CD4-positive, alpha-beta memory T cell (primary cell): ENCODE data around the gene NDRG4. TPM values are rescaled to one million over a fixed set of nuclear protein-coding genes. Genes with fewer than 3 reads are reported as not detected.
A peak's percentile ranks its signal among the peaks of the same experiment; 100 is the strongest.
"Not testable (repeated sequence)": the region's sequence is repeated elsewhere in the genome, so short reads cannot be mapped to it uniquely, and the experiment has no call there.

ENCODE experiments used
- CTCF ChIA-PET: fragments of 350-600 bp; sonication (Branson Sonifier 250); formaldehyde crosslinking; loops from one replicate; lab custom pipeline; 2021; ENCODE audit warnings: inconsistent platforms; ENCODE audit not compliant: partially characterized antibody; lab: Charles Lee
- POLR2A ChIA-PET: fragments of 350-600 bp; sonication (Branson Sonifier 250); formaldehyde crosslinking; loops from one replicate; lab custom pipeline; 2021; ENCODE audit not compliant: partially characterized antibody; lab: Charles Lee
- DNase-seq, 5 donors: peaks; one replicate each; pipeline versions ENCODE4 v3.0.0 to v3.0.0-alpha.2; 2020 to 2022; ENCODE audit warnings: mixed read lengths in 1 of 5
- H3K27ac ChIP-seq: one replicate; pipeline ENCODE4 v1.7.0; 2013; ENCODE audit warnings: low read depth, low read length
- H3K27me3 ChIP-seq: 2 replicates; pipeline ENCODE4 v1.7.0; 2013; ENCODE audit warnings: mild to moderate bottlenecking, low read length, moderate library complexity; ENCODE audit not compliant: insufficient read depth
- H3K36me3 ChIP-seq: 2 replicates; pipeline ENCODE4 v1.7.0; 2013; ENCODE audit warnings: mild to moderate bottlenecking, low read length, moderate library complexity; ENCODE audit not compliant: insufficient read depth
- H3K4me1 ChIP-seq: 2 replicates; pipeline ENCODE4 v1.7.0; 2013; ENCODE audit warnings: mild to moderate bottlenecking, low read length, moderate library complexity; ENCODE audit not compliant: insufficient read depth
- H3K4me3 ChIP-seq, 2 donors: one replicate each; pipeline ENCODE4 v1.7.0; 2013; ENCODE audit warnings: low read length in 2 of 2, mild to moderate bottlenecking in 1 of 2
- H3K9me3 ChIP-seq, 2 donors: one replicate each; pipeline ENCODE4 v1.7.0; 2013; ENCODE audit warnings: low read length in 2 of 2, control low read depth in 1 of 2; ENCODE audit not compliant: control insufficient read depth in 1 of 2
- H3K27ac Mint-ChIP-seq, 7 donors: one replicate each; pipeline ENCODE4 v1.8.0; 2020 to 2021; ENCODE audit warnings: mixed read lengths in 7 of 7, mild to moderate bottlenecking in 6 of 7, inconsistent platforms in 3 of 7, moderate library complexity in 3 of 7
- H3K27me3 Mint-ChIP-seq, 2 donors: one replicate each; pipeline ENCODE4 v1.8.0; 2020 to 2021; ENCODE audit warnings: mixed read lengths in 2 of 2
- H3K36me3 Mint-ChIP-seq, 2 donors: one replicate each; pipeline ENCODE4 v1.8.0; 2020 to 2021; ENCODE audit warnings: mixed read lengths in 2 of 2, inconsistent platforms in 1 of 2, mild to moderate bottlenecking in 1 of 2
- H3K4me1 Mint-ChIP-seq, 4 donors: one replicate each; pipeline ENCODE4 v1.8.0; 2020 to 2021; ENCODE audit warnings: mixed read lengths in 4 of 4, mild to moderate bottlenecking in 1 of 4
- H3K4me3 Mint-ChIP-seq, 8 donors: one replicate each; pipeline ENCODE4 v1.8.0; 2020 to 2021; ENCODE audit warnings: mixed read lengths in 8 of 8, mild to moderate bottlenecking in 7 of 8, moderate library complexity in 6 of 8, inconsistent platforms in 3 of 8
- H3K9me3 Mint-ChIP-seq, 8 donors: one replicate each; pipeline ENCODE4 v1.8.0; 2020 to 2021; ENCODE audit warnings: mixed read lengths in 8 of 8, mild to moderate bottlenecking in 5 of 8, inconsistent platforms in 3 of 8, moderate library complexity in 1 of 8
- intact Hi-C: fragments of 100-400 bp; cut with micrococcal nuclease; formaldehyde crosslinking; loops from one replicate; pipeline ENCODE4 v1.15.1; 2023
- polyA plus RNA-seq, 2 donors: library from polyadenylated mRNA; unstranded; fragments of 300-500 nt; fragmentation: Illumina TruSeq; gene quantifications; one replicate each; pipeline ENCODE4 v1.2.3, GENCODE V29; 2021
- total RNA-seq, 2 experiments: library from RNA; stranded (reverse); gene quantifications; one replicate each; pipeline ENCODE4 v1.2.3, GENCODE V29; 2021

The NDRG4 gene
- total and polyA plus RNA-seq, 4 experiments from 2014 or later: 0.22 to 1.3 (median 1.3) TPM; not detected in 1

DNA sequence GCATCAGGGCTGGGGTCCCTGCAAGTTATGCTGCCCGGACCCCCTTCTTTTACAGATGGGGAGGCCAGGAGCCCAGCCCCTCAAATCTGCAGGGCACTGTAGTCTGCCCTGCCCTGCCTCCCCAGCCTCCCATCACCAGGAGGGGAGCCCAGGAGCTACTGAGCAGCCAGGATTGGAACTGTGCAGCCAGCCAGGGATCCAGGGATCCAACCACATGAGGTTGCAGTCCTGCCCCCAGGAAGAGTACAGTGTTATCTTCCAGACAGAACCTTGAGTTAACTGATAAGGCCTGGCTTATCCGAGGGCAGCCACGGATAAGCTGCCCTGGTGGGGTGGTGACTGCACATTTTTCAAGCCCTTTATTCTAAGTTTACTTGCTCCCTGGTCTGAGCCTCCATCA is 11.4 kb upstream of the NDRG4 start:
- POLR2A ChIA-PET: no interaction called here
- H3K9me3 ChIP-seq: no peaks in the 10 kb centered on the region
- intact Hi-C loops: loop anchor here (5.0 kb wide), 1 partner anchor 731 kb away; no protein-coding TSS in a partner anchor
- no peak for DNase-seq
- CTCF ChIA-PET: interaction anchor here (1.0 to 9.3 kb wide), 7 partner anchors 11 to 267 kb away, joined by 3 to 238 read pairs (median 6); partner anchors contain the start of gene NDRG4
- Mint-ChIP-seq H3K36me3 (no peaks in the 10 kb centered on the region), H3K4me1 (peaks cover 0 to 3% (median 0%) of the 10 kb centered on the region in 4 donors), H3K4me3 (no peak overlapping the region), H3K27ac (no peak overlapping the region), H3K9me3 (no peaks in the 10 kb centered on the region), H3K27me3 (peaks cover 0 to 5% of the 10 kb centered on the region in 2 donors)
- no peaks in the 10 kb centered on the region for H3K36me3 ChIP-seq
- no peaks in the 10 kb centered on the region for H3K4me1 ChIP-seq
- no peak overlapping the region for H3K27ac ChIP-seq
- H3K27me3 ChIP-seq: no peaks in the 10 kb centered on the region
- no peak overlapping the region for H3K4me3 ChIP-seq

DNA sequence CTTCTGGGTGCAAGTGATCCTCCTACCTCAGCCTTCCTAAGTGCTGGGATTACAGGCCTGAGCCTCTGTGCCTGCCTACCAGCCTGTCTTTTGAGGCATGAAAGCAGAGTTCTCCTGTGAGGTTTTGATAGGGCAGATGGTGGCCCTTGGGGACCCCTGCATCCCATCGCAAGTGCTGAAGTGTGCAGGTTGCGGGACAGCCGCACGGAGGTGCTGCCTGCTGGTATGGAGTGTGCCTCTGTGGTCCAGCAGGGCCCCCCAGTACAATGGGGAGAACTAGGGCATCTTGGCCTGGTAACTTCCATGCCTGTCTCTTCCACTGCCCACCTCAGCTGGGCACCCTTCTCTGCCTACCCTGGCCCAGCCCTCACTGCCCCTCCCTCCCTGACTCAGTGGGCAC is 9.9 kb upstream of the NDRG4 start:
- Histone ChIP-seq H3K4me1 (no peaks in the 10 kb centered on the region), H3K27me3 (no peaks in the 10 kb centered on the region), H3K27ac (no peak overlapping the region), H3K36me3 (no peaks in the 10 kb centered on the region), H3K9me3 (no peaks in the 10 kb centered on the region), H3K4me3 (no peak overlapping the region)
- no peaks in the 10 kb centered on the region for H3K9me3 Mint-ChIP-seq
- no peak overlapping the region for H3K4me3 Mint-ChIP-seq
- no peak for DNase-seq
- ChIA-PET POLR2A (no interaction called here), CTCF (interaction anchor here (1.3 to 9.3 kb wide), 3 partner anchors 31 to 266 kb away, joined by 3 to 238 read pairs (median 12); no protein-coding TSS in a partner anchor)
- peaks cover 0 to 5% of the 10 kb centered on the region in 2 donors for H3K27me3 Mint-ChIP-seq
- peak overlapping the region in 1 of 7 donors; percentile 31 for H3K27ac Mint-ChIP-seq
- H3K4me1 Mint-ChIP-seq: peaks cover 2 to 5% (median 2%) of the 10 kb centered on the region in 4 donors
- intact Hi-C loops: no loop called here
- H3K36me3 Mint-ChIP-seq: no peaks in the 10 kb centered on the region

DNA sequence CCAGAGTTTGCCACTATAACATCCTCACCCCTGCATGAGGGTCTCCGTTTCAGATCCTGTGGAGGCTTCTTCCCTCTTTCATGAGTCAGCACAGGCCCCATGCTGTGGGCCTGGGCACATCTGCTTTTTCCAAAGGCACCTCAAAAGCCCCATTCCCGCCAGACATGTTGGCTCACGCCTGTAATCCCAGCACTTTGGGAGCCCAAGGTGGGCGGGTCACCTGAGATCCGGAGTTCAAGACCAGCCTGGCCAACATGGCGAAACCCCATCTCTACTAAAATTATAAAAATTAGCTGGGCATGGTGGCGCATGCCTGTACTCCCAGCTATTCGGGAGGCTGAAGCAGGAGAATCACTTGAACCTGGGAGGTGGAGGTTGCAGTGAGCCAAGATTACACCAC is 9.4 kb upstream of the NDRG4 start:
- H3K9me3 ChIP-seq, H3K27ac ChIP-seq, H3K36me3 ChIP-seq, H3K4me3 Mint-ChIP-seq, H3K36me3 Mint-ChIP-seq, H3K4me1 ChIP-seq, H3K27me3 Mint-ChIP-seq, H3K27me3 ChIP-seq, H3K4me3 ChIP-seq, intact Hi-C loops, H3K9me3 Mint-ChIP-seq, H3K4me1 Mint-ChIP-seq, DNase-seq, POLR2A ChIA-PET: not testable (repeated sequence)
- CTCF ChIA-PET: interaction anchor here (0.7 to 9.3 kb wide), 3 partner anchors 11 to 153 kb away, joined by 3 to 238 read pairs (median 3); no protein-coding TSS in a partner anchor
- peak overlapping the region in 1 of 7 donors; percentile 31 for H3K27ac Mint-ChIP-seq

DNA sequence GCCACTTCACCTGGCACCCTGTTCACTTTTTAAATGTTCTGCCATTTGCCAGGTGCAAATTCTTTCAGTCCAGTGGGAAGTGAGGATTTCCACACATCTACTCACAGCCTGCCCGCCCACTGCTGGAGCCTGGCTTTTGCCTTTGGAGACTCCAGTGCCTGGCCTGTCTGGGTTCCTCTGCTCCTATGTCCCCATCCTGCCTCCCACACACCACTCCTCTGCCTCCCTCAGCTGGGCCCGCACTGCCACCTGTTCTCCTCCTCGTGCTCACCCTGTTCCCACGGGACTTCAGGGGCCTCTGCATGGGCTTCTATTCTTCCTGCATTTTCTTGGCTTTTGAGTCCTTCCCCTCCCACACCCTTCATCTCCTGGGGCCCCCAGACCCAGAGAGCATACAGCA is 7.9 kb upstream of the NDRG4 start:
- intact Hi-C loops: no loop called here
- H3K4me1 Mint-ChIP-seq: peaks cover 2 to 15% (median 8%) of the 10 kb centered on the region in 4 donors

DNA sequence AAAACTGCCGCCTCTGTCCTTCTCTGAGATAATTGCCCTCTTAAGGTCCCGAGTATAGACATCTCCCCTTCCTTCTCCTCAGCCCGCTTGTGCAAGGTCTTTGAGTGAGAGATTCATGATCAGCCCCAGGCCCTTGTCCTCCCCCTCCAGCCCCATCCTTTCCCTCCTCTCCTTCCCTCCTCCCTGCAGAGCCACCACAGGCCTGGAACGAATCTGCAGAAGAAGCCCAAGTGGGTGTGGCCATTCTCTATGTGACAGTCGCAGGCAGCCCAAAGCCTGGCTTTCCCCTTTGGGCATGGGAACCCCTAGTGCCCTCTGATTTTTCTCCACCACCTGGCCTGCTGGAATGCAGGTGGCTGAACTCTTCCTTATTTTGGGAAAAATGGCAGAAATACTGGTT is 7.2 kb upstream of the NDRG4 start:
- Histone ChIP-seq H3K4me1 (peaks cover 5% of the 10 kb centered on the region), H3K36me3 (no peaks in the 10 kb centered on the region), H3K9me3 (no peaks in the 10 kb centered on the region), H3K27me3 (no peaks in the 10 kb centered on the region), H3K4me3 (no peak overlapping the region), H3K27ac (no peak overlapping the region)
- DNase-seq: no peak
- H3K27me3 Mint-ChIP-seq: peaks cover 0 to 2% of the 10 kb centered on the region in 2 donors
- intact Hi-C loops: no loop called here
- H3K4me3 Mint-ChIP-seq: no peak overlapping the region
- no peaks in the 10 kb centered on the region for H3K9me3 Mint-ChIP-seq
- H3K36me3 Mint-ChIP-seq: no peaks in the 10 kb centered on the region
- H3K4me1 Mint-ChIP-seq: peaks cover 2 to 13% (median 8%) of the 10 kb centered on the region in 4 donors
- peak overlapping the region in 2 of 7 donors; percentile 18 to 35 for H3K27ac Mint-ChIP-seq
- CTCF ChIA-PET: interaction anchor here (1.3 to 1.4 kb wide), 3 partner anchors 19 to 263 kb away, joined by 3 to 5 read pairs (median 4); no protein-coding TSS in a partner anchor
- POLR2A ChIA-PET: no interaction called here

More for the DNA sequence above, 7.9 kb upstream of the NDRG4 start:
- Histone ChIP-seq H3K27me3 (no peaks in the 10 kb centered on the region), H3K4me1 (peaks cover 5% of the 10 kb centered on the region), H3K36me3 (no peaks in the 10 kb centered on the region), H3K9me3 (no peaks in the 10 kb centered on the region), H3K4me3 (no peak overlapping the region), H3K27ac (no peak overlapping the region)
- DNase-seq: no peak
- H3K4me3 Mint-ChIP-seq: no peak overlapping the region
- H3K27me3 Mint-ChIP-seq: peaks cover 0 to 3% of the 10 kb centered on the region in 2 donors
- ChIA-PET CTCF (interaction anchor here (1.4 to 9.3 kb wide), 4 partner anchors 19 to 264 kb away, joined by 3 to 238 read pairs (median 4); no protein-coding TSS in a partner anchor), POLR2A (no interaction called here)
- no peak overlapping the region for H3K27ac Mint-ChIP-seq
- H3K9me3 Mint-ChIP-seq: no peaks in the 10 kb centered on the region
- H3K36me3 Mint-ChIP-seq: no peaks in the 10 kb centered on the region

DNA sequence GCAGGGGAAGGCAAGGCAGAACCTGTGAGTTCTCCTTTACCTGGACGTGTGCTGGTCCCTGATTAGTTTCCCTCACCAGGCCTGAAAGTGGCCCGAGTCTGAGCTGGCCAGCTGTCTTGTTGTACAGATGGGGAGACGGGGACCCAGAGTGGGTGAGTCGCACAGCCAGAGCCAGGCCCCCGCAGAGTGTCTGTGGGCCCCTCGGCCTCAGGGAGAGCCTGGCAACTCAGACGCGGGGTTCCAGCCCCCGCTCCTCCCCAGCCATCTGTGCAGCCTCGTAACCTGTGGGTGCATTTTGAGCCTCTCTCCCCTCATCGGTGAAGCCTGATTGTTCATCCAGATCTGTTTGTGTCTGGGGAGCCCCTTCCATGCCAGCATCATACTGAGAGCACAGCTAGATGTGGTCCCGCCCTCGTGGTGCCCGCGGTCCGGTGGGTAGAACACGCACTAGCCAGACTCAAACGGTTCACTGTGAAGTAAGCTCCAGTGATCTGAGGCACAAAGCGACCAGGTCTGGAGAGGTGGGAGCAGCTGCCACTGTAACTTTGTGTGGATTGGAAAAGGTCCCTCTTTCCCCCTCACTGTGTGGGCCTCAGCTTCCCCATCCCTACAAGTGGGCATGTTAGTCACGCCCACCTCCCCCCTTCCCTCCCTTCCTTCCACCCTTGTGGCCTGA is 6.0 kb upstream of the NDRG4 start:
- H3K27me3 ChIP-seq: no peaks in the 10 kb centered on the region
- Mint-ChIP-seq H3K36me3 (no peaks in the 10 kb centered on the region), H3K4me3 (no peak overlapping the region), H3K27me3 (peaks cover 0 to 2% of the 10 kb centered on the region in 2 donors), H3K4me1 (peaks cover 2 to 11% (median 8%) of the 10 kb centered on the region in 4 donors), H3K9me3 (no peaks in the 10 kb centered on the region), H3K27ac (peak overlapping the region in 2 of 7 donors; percentile 35 to 48)
- peaks cover 5% of the 10 kb centered on the region for H3K4me1 ChIP-seq
- ChIA-PET CTCF (interaction anchor here (1.3 to 2.7 kb wide), 3 partner anchors 9 to 157 kb away, joined by 4 to 10 read pairs (median 5); no protein-coding TSS in a partner anchor), POLR2A (no interaction called here)
- no peaks in the 10 kb centered on the region for H3K9me3 ChIP-seq
- H3K27ac ChIP-seq: no peak overlapping the region
- no peak for DNase-seq
- intact Hi-C loops: no loop called here
- H3K4me3 ChIP-seq: no peak overlapping the region
- H3K36me3 ChIP-seq: no peaks in the 10 kb centered on the region

DNA sequence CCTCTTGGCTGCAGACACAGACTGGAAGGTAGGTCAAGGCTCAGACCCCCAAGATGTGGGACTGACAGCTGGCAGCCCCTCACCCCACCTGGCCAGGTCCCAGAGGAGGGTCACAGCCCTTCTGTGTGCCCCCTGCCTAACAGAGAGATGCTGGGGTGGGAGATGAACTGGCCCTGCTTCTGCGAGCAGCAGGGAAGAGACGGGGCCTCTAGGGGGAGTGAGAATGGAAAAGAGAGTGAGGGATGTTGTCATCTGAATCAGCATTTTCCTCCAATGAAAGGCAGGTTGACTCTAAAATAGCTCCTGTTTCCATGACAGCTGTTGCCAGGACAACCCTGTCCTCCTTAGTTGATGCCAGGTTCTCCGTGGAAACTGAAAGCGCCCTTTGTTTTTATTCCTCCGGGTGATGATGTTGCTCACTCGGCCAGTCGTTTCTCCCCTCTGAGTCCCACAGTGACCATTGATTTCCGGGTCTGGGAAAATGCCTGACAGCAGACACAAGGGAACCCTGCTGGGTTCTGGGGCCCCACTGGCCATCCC is 4.9 kb upstream of the NDRG4 start:
- no peaks in the 10 kb centered on the region for H3K9me3 Mint-ChIP-seq
- H3K27me3 ChIP-seq: no peaks in the 10 kb centered on the region
- ChIA-PET CTCF (interaction anchor here (1.4 to 2.7 kb wide), 3 partner anchors 10 to 262 kb away, joined by 4 to 10 read pairs (median 4); no protein-coding TSS in a partner anchor), POLR2A (no interaction called here)
- no peak overlapping the region for H3K4me3 ChIP-seq
- no peaks in the 10 kb centered on the region for H3K36me3 ChIP-seq
- peak overlapping the region in 1 of 8 donors; percentile 59 for H3K4me3 Mint-ChIP-seq
- peaks cover 0 to 3% of the 10 kb centered on the region in 2 donors for H3K27me3 Mint-ChIP-seq
- H3K4me1 Mint-ChIP-seq: peaks cover 2 to 11% (median 8%) of the 10 kb centered on the region in 4 donors
- H3K36me3 Mint-ChIP-seq: no peaks in the 10 kb centered on the region
- intact Hi-C loops: no loop called here
- peaks cover 5% of the 10 kb centered on the region for H3K4me1 ChIP-seq
- DNase-seq: peak in 4 of 5 donors; percentile 50 to 85 (median 58)
- H3K27ac Mint-ChIP-seq: peak overlapping the region in 6 of 7 donors; percentile 17 to 75 (median 57)
- no peaks in the 10 kb centered on the region for H3K9me3 ChIP-seq
- no peak overlapping the region for H3K27ac ChIP-seq
